Prostate gland (tissue), 2 donors: Measurements from ENCODE around the gene STK10.

Experiments
- POLR2A ChIP-seq: fragments of 450-650 bp; IDR thresholded peaks from one replicate; pipeline ENCODE4 v1.6.1; 2016; ENCODE audit warnings: antibody characterized with exemption, mild to moderate bottlenecking
- POLR2AphosphoS5 ChIP-seq: sonication (generic); formaldehyde crosslinking; IDR thresholded peaks from one replicate; pipeline ENCODE4 v1.6.1; 2017; ENCODE audit warnings: antibody characterized with exemption
- TF ChIP-seq, protein P1 (sequence below), 4 experiments: fragments of 200-600 bp in 2 of 4; fragments of 450-650 bp in 2 of 4; sonication (generic) in 2 of 4; IDR thresholded peaks; 1 replicate in 3 of 4; 2 replicates in 1 of 4; pipeline ENCODE4 v1.5.1; 2016 to 2019; ENCODE audit warnings: antibody characterized with exemption in 4 of 4, mild to moderate bottlenecking in 2 of 4, moderate library complexity in 2 of 4

- TF ChIP-seq, protein P1, sequence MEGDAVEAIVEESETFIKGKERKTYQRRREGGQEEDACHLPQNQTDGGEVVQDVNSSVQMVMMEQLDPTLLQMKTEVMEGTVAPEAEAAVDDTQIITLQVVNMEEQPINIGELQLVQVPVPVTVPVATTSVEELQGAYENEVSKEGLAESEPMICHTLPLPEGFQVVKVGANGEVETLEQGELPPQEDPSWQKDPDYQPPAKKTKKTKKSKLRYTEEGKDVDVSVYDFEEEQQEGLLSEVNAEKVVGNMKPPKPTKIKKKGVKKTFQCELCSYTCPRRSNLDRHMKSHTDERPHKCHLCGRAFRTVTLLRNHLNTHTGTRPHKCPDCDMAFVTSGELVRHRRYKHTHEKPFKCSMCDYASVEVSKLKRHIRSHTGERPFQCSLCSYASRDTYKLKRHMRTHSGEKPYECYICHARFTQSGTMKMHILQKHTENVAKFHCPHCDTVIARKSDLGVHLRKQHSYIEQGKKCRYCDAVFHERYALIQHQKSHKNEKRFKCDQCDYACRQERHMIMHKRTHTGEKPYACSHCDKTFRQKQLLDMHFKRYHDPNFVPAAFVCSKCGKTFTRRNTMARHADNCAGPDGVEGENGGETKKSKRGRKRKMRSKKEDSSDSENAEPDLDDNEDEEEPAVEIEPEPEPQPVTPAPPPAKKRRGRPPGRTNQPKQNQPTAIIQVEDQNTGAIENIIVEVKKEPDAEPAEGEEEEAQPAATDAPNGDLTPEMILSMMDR (IDR thresholded peaks at IDR 0.05): no peak
- no peak for TF ChIP-seq POLR2A
- no peak for TF ChIP-seq POLR2AphosphoS5
Measured at GRCh38 chr5:172082180-172082579, 105.8 kb downstream of the STK10 start.
